HepG2 (cell line): Measurements from ENCODE around the gene GHR. TPM values are rescaled to one million over a fixed set of nuclear protein-coding genes. Genes with fewer than 3 reads are reported as not detected.
A peak's percentile ranks its signal among the peaks of the same experiment; 100 is the strongest.

ENCODE experiments used
- HDAC2 ChIP-seq: sonication (generic); formaldehyde crosslinking; IDR thresholded peaks from 2 replicates; pipeline ENCODE4 v1.4.0; 2020; ENCODE audit warnings: missing genetic modification reagents
- KAT7 ChIP-seq: IDR thresholded peaks from 2 replicates; pipeline ENCODE4 v1.6.1; 2018; ENCODE audit warnings: borderline replicate concordance, missing compliant biosample characterization
- KDM3A ChIP-seq: IDR thresholded peaks from 2 replicates; pipeline ENCODE4 v1.6.1; 2018; ENCODE audit warnings: low read depth, missing compliant biosample characterization
- NRL ChIP-seq: sonication (generic); formaldehyde crosslinking; IDR thresholded peaks from 2 replicates; pipeline ENCODE4 v1.5.0; 2020; ENCODE audit warnings: missing genetic modification reagents, mild to moderate bottlenecking, moderate library complexity, borderline replicate concordance
- REPIN1 ChIP-seq: sonication (generic); formaldehyde crosslinking; IDR thresholded peaks from 2 replicates; pipeline ENCODE4 v1.8.0; 2022; ENCODE audit warnings: missing genetic modification reagents, low read depth, mild to moderate bottlenecking, borderline replicate concordance
- SP1 ChIP-seq, 2 experiments: fragments of 450-650 bp in 1 of 2; sonication (generic) in 1 of 2; formaldehyde crosslinking in 1 of 2; IDR thresholded peaks; 2 replicates each; pipeline versions ENCODE4 v1.4.0 to v1.6.1; 2016 to 2020; ENCODE audit warnings: missing genetic modification reagents in 1 of 2
- ZBED4 ChIP-seq: sonication (generic); formaldehyde crosslinking; IDR thresholded peaks from 2 replicates; pipeline ENCODE4 v1.4.0; 2020; ENCODE audit warnings: missing genetic modification reagents, borderline replicate concordance
- ZNF598 ChIP-seq: sonication (generic); formaldehyde crosslinking; IDR thresholded peaks from 2 replicates; pipeline ENCODE4 v1.5.1; 2020; ENCODE audit warnings: mild to moderate bottlenecking, missing genetic modification reagents, borderline replicate concordance
- ZNF75D ChIP-seq: sonication (generic); formaldehyde crosslinking; IDR thresholded peaks from 2 replicates; pipeline ENCODE4 v1.8.1; 2023; ENCODE audit warnings: missing genetic modification reagents, mild to moderate bottlenecking, borderline replicate concordance
- ZSCAN22 ChIP-seq: sonication (generic); formaldehyde crosslinking; IDR thresholded peaks from 2 replicates; pipeline ENCODE4 v1.4.0; 2020; ENCODE audit warnings: mild to moderate bottlenecking, missing genetic modification reagents
- ZSCAN29 ChIP-seq: sonication (generic); formaldehyde crosslinking; conservative IDR thresholded peaks from 2 replicates; pipeline ENCODE4 v1.4.0; 2020; ENCODE audit warnings: mild to moderate bottlenecking, missing genetic modification reagents
- polyA plus RNA-seq, 8 experiments: library from polyadenylated mRNA; depleted of rRNA in 3 of 8; stranded (reverse) in 7 of 8; unstranded in 1 of 8; fragments of >200 nt; fragmentation: Illumina TruSeq in 4 of 8; extraction: Trizol in 4 of 8; gene quantifications; 2 replicates each; pipeline versions ENCODE4 v1.2.1 to v1.2.3, GENCODE V29; 2011 to 2016; ENCODE audit warnings: low read depth in 4 of 8, missing spikeins in 1 of 8, mixed read lengths in 1 of 8; ENCODE audit not compliant: insufficient read depth in 1 of 8
- total RNA-seq, 5 experiments: library from RNA; depleted of rRNA; stranded (reverse); fragments of >200 nt; fragmentation: Illumina TruSeq; extraction: Trizol; gene quantifications; 2 replicates each; pipeline ENCODE4 v1.2.3, GENCODE V29; 2016; ENCODE audit warnings: low read depth in 1 of 5
- TF ChIP-seq, protein P1 (sequence below): IDR thresholded peaks from 2 replicates; pipeline ENCODE4 v1.6.1; 2016; ENCODE audit warnings: mild to moderate bottlenecking
- TF ChIP-seq, protein P2 (sequence below): sonication (generic); formaldehyde crosslinking; conservative IDR thresholded peaks from 2 replicates; pipeline ENCODE4 v1.4.0; 2020; ENCODE audit warnings: mild to moderate bottlenecking, missing genetic modification reagents, moderate library complexity
- TF ChIP-seq, protein P3 (sequence below): sonication (generic); IDR thresholded peaks from 2 replicates; pipeline ENCODE4 v1.6.1; 2016; ENCODE audit warnings: low read depth, borderline replicate concordance
- TF ChIP-seq, protein P4 (sequence below): sonication (generic); formaldehyde crosslinking; IDR thresholded peaks from 2 replicates; pipeline ENCODE4 v1.5.0; 2020; ENCODE audit warnings: missing genetic modification reagents

Gene GHR
- total and polyA plus RNA-seq, 2 of the 13 experiments (the other 11 are each of a cell fraction or from before 2014, with no cell fraction given): 0.07 TPM; not detected in 1

- TF ChIP-seq, protein P1, sequence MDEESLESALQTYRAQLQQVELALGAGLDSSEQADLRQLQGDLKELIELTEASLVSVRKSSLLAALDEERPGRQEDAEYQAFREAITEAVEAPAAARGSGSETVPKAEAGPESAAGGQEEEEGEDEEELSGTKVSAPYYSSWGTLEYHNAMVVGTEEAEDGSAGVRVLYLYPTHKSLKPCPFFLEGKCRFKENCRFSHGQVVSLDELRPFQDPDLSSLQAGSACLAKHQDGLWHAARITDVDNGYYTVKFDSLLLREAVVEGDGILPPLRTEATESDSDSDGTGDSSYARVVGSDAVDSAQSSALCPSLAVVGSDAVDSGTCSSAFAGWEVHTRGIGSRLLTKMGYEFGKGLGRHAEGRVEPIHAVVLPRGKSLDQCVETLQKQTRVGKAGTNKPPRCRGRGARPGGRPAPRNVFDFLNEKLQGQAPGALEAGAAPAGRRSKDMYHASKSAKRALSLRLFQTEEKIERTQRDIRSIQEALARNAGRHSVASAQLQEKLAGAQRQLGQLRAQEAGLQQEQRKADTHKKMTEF (CRISPR knock-in tag): no peak
- TF ChIP-seq ZSCAN22: no peak
- TF ChIP-seq REPIN1 (CRISPR knock-in tag): no peak
- TF ChIP-seq, protein P2, sequence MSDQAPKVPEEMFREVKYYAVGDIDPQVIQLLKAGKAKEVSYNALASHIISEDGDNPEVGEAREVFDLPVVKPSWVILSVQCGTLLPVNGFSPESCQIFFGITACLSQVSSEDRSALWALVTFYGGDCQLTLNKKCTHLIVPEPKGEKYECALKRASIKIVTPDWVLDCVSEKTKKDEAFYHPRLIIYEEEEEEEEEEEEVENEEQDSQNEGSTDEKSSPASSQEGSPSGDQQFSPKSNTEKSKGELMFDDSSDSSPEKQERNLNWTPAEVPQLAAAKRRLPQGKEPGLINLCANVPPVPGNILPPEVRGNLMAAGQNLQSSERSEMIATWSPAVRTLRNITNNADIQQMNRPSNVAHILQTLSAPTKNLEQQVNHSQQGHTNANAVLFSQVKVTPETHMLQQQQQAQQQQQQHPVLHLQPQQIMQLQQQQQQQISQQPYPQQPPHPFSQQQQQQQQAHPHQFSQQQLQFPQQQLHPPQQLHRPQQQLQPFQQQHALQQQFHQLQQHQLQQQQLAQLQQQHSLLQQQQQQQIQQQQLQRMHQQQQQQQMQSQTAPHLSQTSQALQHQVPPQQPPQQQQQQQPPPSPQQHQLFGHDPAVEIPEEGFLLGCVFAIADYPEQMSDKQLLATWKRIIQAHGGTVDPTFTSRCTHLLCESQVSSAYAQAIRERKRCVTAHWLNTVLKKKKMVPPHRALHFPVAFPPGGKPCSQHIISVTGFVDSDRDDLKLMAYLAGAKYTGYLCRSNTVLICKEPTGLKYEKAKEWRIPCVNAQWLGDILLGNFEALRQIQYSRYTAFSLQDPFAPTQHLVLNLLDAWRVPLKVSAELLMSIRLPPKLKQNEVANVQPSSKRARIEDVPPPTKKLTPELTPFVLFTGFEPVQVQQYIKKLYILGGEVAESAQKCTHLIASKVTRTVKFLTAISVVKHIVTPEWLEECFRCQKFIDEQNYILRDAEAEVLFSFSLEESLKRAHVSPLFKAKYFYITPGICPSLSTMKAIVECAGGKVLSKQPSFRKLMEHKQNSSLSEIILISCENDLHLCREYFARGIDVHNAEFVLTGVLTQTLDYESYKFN: peak; percentile 75
- no peak for TF ChIP-seq SP1 (IDR thresholded peaks at IDR 0.05)
- TF ChIP-seq SP1 (CRISPR knock-in tag; IDR thresholded peaks at IDR 0.05): no peak
- no peak for TF ChIP-seq NRL (CRISPR knock-in tag)
- TF ChIP-seq KAT7 (CRISPR knock-in tag): no peak
- TF ChIP-seq ZNF75D (CRISPR knock-in tag): no peak
- no peak for TF ChIP-seq ZNF598 (CRISPR knock-in tag)
- TF ChIP-seq, protein P3, sequence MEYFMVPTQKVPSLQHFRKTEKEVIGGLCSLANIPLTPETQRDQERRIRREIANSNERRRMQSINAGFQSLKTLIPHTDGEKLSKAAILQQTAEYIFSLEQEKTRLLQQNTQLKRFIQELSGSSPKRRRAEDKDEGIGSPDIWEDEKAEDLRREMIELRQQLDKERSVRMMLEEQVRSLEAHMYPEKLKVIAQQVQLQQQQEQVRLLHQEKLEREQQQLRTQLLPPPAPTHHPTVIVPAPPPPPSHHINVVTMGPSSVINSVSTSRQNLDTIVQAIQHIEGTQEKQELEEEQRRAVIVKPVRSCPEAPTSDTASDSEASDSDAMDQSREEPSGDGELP: peak; percentile 89
- TF ChIP-seq HDAC2 (CRISPR knock-in tag): no peak
- no peak for TF ChIP-seq KDM3A
- no peak for TF ChIP-seq ZSCAN29 (CRISPR knock-in tag)
- TF ChIP-seq, protein P4, sequence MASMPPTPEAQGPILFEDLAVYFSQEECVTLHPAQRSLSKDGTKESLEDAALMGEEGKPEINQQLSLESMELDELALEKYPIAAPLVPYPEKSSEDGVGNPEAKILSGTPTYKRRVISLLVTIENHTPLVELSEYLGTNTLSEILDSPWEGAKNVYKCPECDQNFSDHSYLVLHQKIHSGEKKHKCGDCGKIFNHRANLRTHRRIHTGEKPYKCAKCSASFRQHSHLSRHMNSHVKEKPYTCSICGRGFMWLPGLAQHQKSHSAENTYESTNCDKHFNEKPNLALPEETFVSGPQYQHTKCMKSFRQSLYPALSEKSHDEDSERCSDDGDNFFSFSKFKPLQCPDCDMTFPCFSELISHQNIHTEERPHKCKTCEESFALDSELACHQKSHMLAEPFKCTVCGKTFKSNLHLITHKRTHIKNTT: no peak
- no peak for TF ChIP-seq ZBED4
Observed at GRCh38 chr5:42516282-42517042, 93.2 kb downstream of the GHR start (continued).
